Fibroblast of lung (primary cell): ENCODE measurements around the gene GRIK1. TPM values are rescaled to one million over a fixed set of nuclear protein-coding genes. Genes with fewer than 3 reads are reported as not detected.

Source experiments
- DNase-seq, 2 donors: peaks; one replicate each; pipeline versions ENCODE4 v3.0.0 to v3.0.0-alpha.2; 2010; ENCODE audit warnings: low read depth in 2 of 2
- H2AFZ ChIP-seq: 2 replicates; pipeline ENCODE4 v1.5.1; 2012; ENCODE audit warnings: low read length, control low read depth, inconsistent platforms
- H3K27ac ChIP-seq: 2 replicates; pipeline ENCODE4 v1.5.1; 2011; ENCODE audit warnings: low read length, control low read depth; ENCODE audit not compliant: insufficient read depth
- H3K27me3 ChIP-seq: 2 replicates; pipeline ENCODE4 v1.5.1; 2011; ENCODE audit warnings: mild to moderate bottlenecking, low read length; ENCODE audit not compliant: control insufficient read depth, insufficient read depth
- H3K36me3 ChIP-seq: 2 replicates; pipeline ENCODE4 v1.5.1; 2011; ENCODE audit warnings: low read length; ENCODE audit not compliant: control insufficient read depth, insufficient read depth
- H3K4me1 ChIP-seq: 2 replicates; pipeline ENCODE4 v1.5.1; 2011; ENCODE audit warnings: low read length; ENCODE audit not compliant: control insufficient read depth, insufficient read depth; ENCODE audit errors: extremely low read depth
- H3K4me2 ChIP-seq: 2 replicates; pipeline ENCODE4 v1.5.1; 2011; ENCODE audit warnings: low read length, control low read depth; ENCODE audit not compliant: insufficient read depth; ENCODE audit errors: extremely low read depth
- H3K4me3 ChIP-seq, 4 experiments: fragments of 200-600 bp in 1 of 4; sonication (generic) in 1 of 4; replicated peaks in 1 of 4; 2 replicates each; pipeline ENCODE4 v1.5.1; 2011 to 2016; ENCODE audit warnings: low read length in 4 of 4, low read depth in 3 of 4, mild to moderate bottlenecking in 3 of 4, control low read depth in 2 of 4, inconsistent platforms in 1 of 4, mixed read lengths in 1 of 4; ENCODE audit not compliant: insufficient read depth in 1 of 4; ENCODE audit errors: control extremely low read depth in 1 of 4
- H3K79me2 ChIP-seq: 2 replicates; pipeline ENCODE4 v1.5.1; 2012; ENCODE audit warnings: mild to moderate bottlenecking, low read length, inconsistent platforms; ENCODE audit not compliant: control insufficient read depth, insufficient read depth
- H3K9ac ChIP-seq: 2 replicates; pipeline ENCODE4 v1.5.1; 2011; ENCODE audit warnings: mild to moderate bottlenecking, low read length, control low read depth; ENCODE audit not compliant: insufficient read depth
- H3K9me3 ChIP-seq: 2 replicates; pipeline ENCODE4 v1.5.1; 2012; ENCODE audit warnings: low read depth, low read length; ENCODE audit not compliant: control insufficient read depth, insufficient read depth
- H4K20me1 ChIP-seq: 2 replicates; pipeline ENCODE4 v1.5.1; 2011; ENCODE audit warnings: low read length; ENCODE audit not compliant: control insufficient read depth, insufficient read depth; ENCODE audit errors: extremely low read depth
- CTCF ChIP-seq, 2 donors: IDR thresholded peaks in 1 of 2; conservative IDR thresholded peaks in 1 of 2; 1 replicate in 1 of 2; 2 replicates in 1 of 2; pipeline ENCODE4 v1.5.1; 2011 to 2012; ENCODE audit warnings: low read length in 2 of 2, control low read depth in 1 of 2, inconsistent platforms in 1 of 2, low read depth in 1 of 2, mild to moderate bottlenecking in 1 of 2
- EZH2 ChIP-seq: IDR thresholded peaks from 2 replicates; pipeline ENCODE4 v1.5.1; 2012; ENCODE audit warnings: low read length, control low read depth, mild to moderate bottlenecking; ENCODE audit errors: missing control alignments
- polyA plus RNA-seq, 2 donors: library from polyadenylated mRNA; depleted of rRNA in 1 of 2; stranded (reverse) in 1 of 2; unstranded in 1 of 2; fragments of >200 nt; gene quantifications; 2 replicates each; pipeline ENCODE4 v1.2.1, GENCODE V29; 2011 to 2012; ENCODE audit warnings: missing spikeins in 1 of 2
- total RNA-seq: library from RNA; depleted of rRNA; stranded (reverse); fragments of >200 nt; gene quantifications from 2 replicates; pipeline ENCODE4 v1.2.1, GENCODE V29; 2014

The GRIK1 gene
- total and polyA plus RNA-seq, 2 donors (not counting 1 experiment from before 2014, with no cell fraction given) = not detected

GRCh38 chr21:29654203-29654602 is 285.6 kb downstream of the GRIK1 start:
- Histone ChIP-seq H3K9ac (no peak overlapping the region), H3K9me3 (no peaks in the 10 kb centered on the region), H3K27ac (no peak overlapping the region), H3K4me1 (peaks cover 3% of the 10 kb centered on the region), H4K20me1 (no peaks in the 10 kb centered on the region), H3K4me2 (no peak overlapping the region), H3K36me3 (no peaks in the 10 kb centered on the region), H3K4me3 (no peak overlapping the region), H2AFZ (no peak overlapping the region), H3K79me2 (no peaks in the 10 kb centered on the region), H3K27me3 (no peaks in the 10 kb centered on the region)
- TF ChIP-seq CTCF (conservative IDR thresholded peaks at IDR 0.05 in 1 of 2, IDR thresholded peaks at IDR 0.05 in 1 of 2; ENCODE audit: low read depth in 1 of 2, low read length in 2 of 2) (no peak), EZH2 (no peak)
- DNase-seq = no peak

GRCh38 chr21:29650523-29651022 is 289.2 kb downstream of the GRIK1 start:
- Histone ChIP-seq H3K27ac (no peak overlapping the region), H3K36me3 (no peaks in the 10 kb centered on the region), H3K4me3 (no peak overlapping the region), H3K79me2 (no peaks in the 10 kb centered on the region), H3K9me3 (no peaks in the 10 kb centered on the region), H2AFZ (no peak overlapping the region), H4K20me1 (no peaks in the 10 kb centered on the region), H3K4me2 (no peak overlapping the region), H3K4me1 (no peaks in the 10 kb centered on the region), H3K9ac (no peak overlapping the region), H3K27me3 (no peaks in the 10 kb centered on the region)
- no peak for DNase-seq
- TF ChIP-seq CTCF (conservative IDR thresholded peaks at IDR 0.05 in 1 of 2, IDR thresholded peaks at IDR 0.05 in 1 of 2; ENCODE audit: low read depth in 1 of 2, low read length in 2 of 2) = no peak
- TF ChIP-seq EZH2 = no peak

- Histone ChIP-seq H3K4me3 (no peak overlapping the region), H3K9ac (no peak overlapping the region), H3K36me3 (no peaks in the 10 kb centered on the region), H4K20me1 (no peaks in the 10 kb centered on the region), H3K9me3 (no peaks in the 10 kb centered on the region), H3K27me3 (no peaks in the 10 kb centered on the region), H2AFZ (no peak overlapping the region), H3K4me2 (no peak overlapping the region), H3K4me1 (no peaks in the 10 kb centered on the region), H3K79me2 (no peaks in the 10 kb centered on the region), H3K27ac (no peak overlapping the region)
- TF ChIP-seq CTCF (conservative IDR thresholded peaks at IDR 0.05 in 1 of 2, IDR thresholded peaks at IDR 0.05 in 1 of 2; ENCODE audit: low read depth in 1 of 2, low read length in 2 of 2) (no peak), EZH2 (no peak)
- DNase-seq = no peak
Observed at GRCh38 chr21:29649406-29649814, 290.4 kb downstream of the GRIK1 start.
